Breast epithelium (tissue), 4 donors: ENCODE results near the gene PIK3R6. TPM values are rescaled to one million over a fixed set of nuclear protein-coding genes. Genes with fewer than 3 reads are reported as not detected.
"Not testable (repeated sequence)": the region's sequence is repeated elsewhere in the genome, so short reads cannot be mapped to it uniquely, and the experiment has no call there.

Experiments used
- DNase-seq, 2 donors: peaks; one replicate each; pipeline ENCODE4 v3.0.0-alpha.2; 2019; ENCODE audit warnings: low spot score in 2 of 2
- H3K27ac ChIP-seq, 2 donors: fragments of 200-600 bp; sonication (generic) in 1 of 2; one replicate each; pipeline ENCODE4 v1.5.1; 2016 to 2019; ENCODE audit warnings: mild to moderate bottlenecking in 1 of 2
- H3K27me3 ChIP-seq, 2 donors: fragments of 200-600 bp; sonication (generic) in 1 of 2; one replicate each; pipeline versions ENCODE4 v1.5.1 to v1.6.0; 2017 to 2019; ENCODE audit warnings: control low read depth in 1 of 2, mild to moderate bottlenecking in 1 of 2
- H3K36me3 ChIP-seq: fragments of 200-600 bp; one replicate; pipeline ENCODE4 v1.5.1; 2019
- H3K4me1 ChIP-seq, 2 donors: fragments of 200-600 bp; sonication (generic); one replicate each; pipeline ENCODE4 v1.5.1; 2016 to 2019; ENCODE audit warnings: control low read depth in 1 of 2
- H3K4me3 ChIP-seq, 3 donors: fragments of 200-600 bp; sonication (generic); 1 replicate in 2 of 3; 2 replicates in 1 of 3; pipeline ENCODE4 v1.5.1; 2016 to 2019; ENCODE audit warnings: mild to moderate bottlenecking in 3 of 3, moderate library complexity in 2 of 3
- H3K9me3 ChIP-seq, 2 donors: fragments of 200-600 bp; sonication (generic) in 1 of 2; one replicate each; pipeline ENCODE4 v1.5.1; 2016 to 2019; ENCODE audit warnings: control low read depth in 1 of 2
- POLR2A ChIP-seq: fragments of 450-650 bp; IDR thresholded peaks from one replicate; pipeline ENCODE4 v1.6.1; 2016; ENCODE audit warnings: antibody characterized with exemption, mild to moderate bottlenecking, moderate library complexity
- POLR2AphosphoS5 ChIP-seq, 3 donors: sonication (generic); formaldehyde crosslinking; IDR thresholded peaks; one replicate each; pipeline ENCODE4 v1.6.1; 2017; ENCODE audit warnings: antibody characterized with exemption in 3 of 3
- intact Hi-C: fragments of 100-400 bp; cut with DNase I; formaldehyde crosslinking; loops from one replicate; pipeline ENCODE4 v1.15.1; 2023; ENCODE audit warnings: low total_unique reads
- total RNA-seq, 3 donors: library from RNA; depleted of rRNA; stranded (reverse); fragments of >200 nt; gene quantifications; one replicate each; pipeline ENCODE4 v1.1.0, GENCODE V29; 2016
- TF ChIP-seq, protein P1 (sequence below), 3 donors: fragments of 450-650 bp; IDR thresholded peaks; one replicate each; pipeline ENCODE4 v1.5.1; 2016 to 2017; ENCODE audit warnings: antibody characterized with exemption in 3 of 3, mild to moderate bottlenecking in 3 of 3, moderate library complexity in 3 of 3

PIK3R6 gene
- total RNA-seq, 3 donors from 2014 or later, result under 0.01 to 2.9 (median 2.5) TPM

DNA sequence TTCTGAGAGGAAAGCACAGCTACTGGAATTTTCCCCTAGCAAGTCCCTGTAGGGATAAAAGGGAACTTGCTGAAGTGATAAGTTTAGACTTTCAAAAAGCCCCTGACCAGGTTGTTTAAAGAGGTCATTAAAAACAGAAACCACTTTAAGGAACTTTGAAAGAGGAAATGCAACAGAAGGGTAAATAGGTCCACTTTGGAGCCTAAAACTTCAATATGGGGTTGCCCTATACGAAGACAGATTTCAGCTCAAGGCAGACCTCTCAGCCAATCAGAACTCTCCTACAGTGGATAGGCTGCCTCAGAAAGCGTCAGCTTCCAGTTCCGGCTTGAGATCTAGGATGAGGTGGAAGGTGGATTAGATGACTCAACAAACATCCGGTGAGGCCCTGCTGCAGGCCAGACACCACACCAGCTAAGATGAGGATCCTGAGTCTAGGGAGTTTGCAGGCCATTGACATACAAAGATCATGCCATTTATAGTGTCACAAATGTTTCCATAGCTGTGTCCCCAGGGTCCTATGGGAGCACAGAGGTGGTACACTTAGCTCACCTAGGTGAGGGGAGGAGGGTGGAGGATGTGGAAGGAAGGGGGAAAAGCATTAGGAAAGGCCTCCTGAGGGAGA, 60.4 kb downstream of the PIK3R6 start:
- Histone ChIP-seq H3K27ac (no peak overlapping the region), H3K36me3 (no peaks in the 10 kb centered on the region), H3K4me3 (no peak overlapping the region), H3K4me1 (no peaks in the 10 kb centered on the region), H3K9me3 (peaks cover 0 to 5% of the 10 kb centered on the region in 2 donors), H3K27me3 (no peaks in the 10 kb centered on the region)
- no peak for DNase-seq
- intact Hi-C loops, result no loop called here
- TF ChIP-seq, protein P1, sequence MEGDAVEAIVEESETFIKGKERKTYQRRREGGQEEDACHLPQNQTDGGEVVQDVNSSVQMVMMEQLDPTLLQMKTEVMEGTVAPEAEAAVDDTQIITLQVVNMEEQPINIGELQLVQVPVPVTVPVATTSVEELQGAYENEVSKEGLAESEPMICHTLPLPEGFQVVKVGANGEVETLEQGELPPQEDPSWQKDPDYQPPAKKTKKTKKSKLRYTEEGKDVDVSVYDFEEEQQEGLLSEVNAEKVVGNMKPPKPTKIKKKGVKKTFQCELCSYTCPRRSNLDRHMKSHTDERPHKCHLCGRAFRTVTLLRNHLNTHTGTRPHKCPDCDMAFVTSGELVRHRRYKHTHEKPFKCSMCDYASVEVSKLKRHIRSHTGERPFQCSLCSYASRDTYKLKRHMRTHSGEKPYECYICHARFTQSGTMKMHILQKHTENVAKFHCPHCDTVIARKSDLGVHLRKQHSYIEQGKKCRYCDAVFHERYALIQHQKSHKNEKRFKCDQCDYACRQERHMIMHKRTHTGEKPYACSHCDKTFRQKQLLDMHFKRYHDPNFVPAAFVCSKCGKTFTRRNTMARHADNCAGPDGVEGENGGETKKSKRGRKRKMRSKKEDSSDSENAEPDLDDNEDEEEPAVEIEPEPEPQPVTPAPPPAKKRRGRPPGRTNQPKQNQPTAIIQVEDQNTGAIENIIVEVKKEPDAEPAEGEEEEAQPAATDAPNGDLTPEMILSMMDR (IDR thresholded peaks at IDR 0.05), result no peak
- TF ChIP-seq POLR2A (no peak), POLR2AphosphoS5 (IDR thresholded peaks at IDR 0.05) (no peak)

DNA sequence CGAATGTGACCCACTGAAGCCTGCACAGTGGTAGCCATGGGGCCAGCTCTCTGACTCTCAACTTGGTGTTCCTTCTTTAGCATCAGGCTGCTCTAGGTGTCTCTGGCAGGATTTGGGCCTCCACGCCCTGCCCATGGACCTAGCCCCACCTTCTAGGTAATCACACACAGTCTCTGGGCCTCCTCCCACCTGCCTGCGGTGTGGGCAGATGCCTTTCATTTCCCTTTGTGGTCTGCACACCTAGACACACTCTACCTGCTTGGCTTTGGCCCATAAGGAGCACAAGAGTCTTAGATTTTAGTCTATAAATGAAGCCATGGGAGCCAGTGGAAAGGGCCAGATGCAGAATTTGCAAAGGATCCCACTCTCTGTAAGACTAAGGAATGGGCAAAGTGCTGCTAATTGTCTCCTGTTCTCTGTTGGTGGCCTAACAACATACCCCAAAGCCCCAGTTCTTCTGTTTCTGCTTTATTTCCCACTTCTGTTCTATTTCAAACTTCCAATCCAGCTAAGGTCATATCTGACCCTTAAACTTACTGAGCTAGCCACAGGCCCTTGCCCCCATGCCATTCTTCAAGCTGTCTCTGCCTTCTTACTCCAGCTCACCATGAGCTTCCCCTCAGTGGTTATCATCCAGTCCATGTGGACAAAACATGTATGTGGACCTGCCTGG, 61.1 kb downstream of the PIK3R6 start:
- peaks cover 0 to 5% of the 10 kb centered on the region in 2 donors for H3K9me3 ChIP-seq
- no peaks in the 10 kb centered on the region for H3K36me3 ChIP-seq
- TF ChIP-seq, protein P1 (IDR thresholded peaks at IDR 0.05), result no peak
- TF ChIP-seq POLR2AphosphoS5 (IDR thresholded peaks at IDR 0.05), result no peak
- TF ChIP-seq POLR2A, result no peak
- H3K27me3 ChIP-seq, result no peaks in the 10 kb centered on the region
- intact Hi-C loops, result no loop called here
- no peak overlapping the region for H3K4me3 ChIP-seq
- DNase-seq, result no peak
- H3K4me1 ChIP-seq, result no peaks in the 10 kb centered on the region
- H3K27ac ChIP-seq, result no peak overlapping the region

DNA sequence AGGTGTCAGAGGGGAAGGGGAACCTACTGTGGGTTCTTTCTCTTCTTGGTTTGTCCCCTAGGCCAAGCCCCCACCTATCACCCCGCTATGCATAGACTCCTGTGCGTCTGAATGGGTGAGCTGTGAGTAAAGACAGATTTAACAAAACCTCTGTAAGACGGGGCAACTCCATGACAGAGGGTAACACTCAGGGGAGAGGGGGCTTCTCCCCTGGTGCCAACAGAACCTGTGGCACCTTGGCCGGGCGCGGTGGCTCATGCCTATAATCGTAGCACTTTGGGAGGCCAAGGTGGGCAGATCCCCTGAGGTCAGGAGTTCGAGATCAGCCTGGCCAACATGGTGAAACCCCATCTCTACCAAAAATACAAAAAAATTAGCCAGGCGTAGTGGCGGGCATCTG, 62.1 kb downstream of the PIK3R6 start:
- H3K4me3 ChIP-seq, H3K27me3 ChIP-seq, intact Hi-C loops, H3K9me3 ChIP-seq, H3K27ac ChIP-seq, H3K4me1 ChIP-seq, DNase-seq, H3K36me3 ChIP-seq: not testable (repeated sequence)

DNA sequence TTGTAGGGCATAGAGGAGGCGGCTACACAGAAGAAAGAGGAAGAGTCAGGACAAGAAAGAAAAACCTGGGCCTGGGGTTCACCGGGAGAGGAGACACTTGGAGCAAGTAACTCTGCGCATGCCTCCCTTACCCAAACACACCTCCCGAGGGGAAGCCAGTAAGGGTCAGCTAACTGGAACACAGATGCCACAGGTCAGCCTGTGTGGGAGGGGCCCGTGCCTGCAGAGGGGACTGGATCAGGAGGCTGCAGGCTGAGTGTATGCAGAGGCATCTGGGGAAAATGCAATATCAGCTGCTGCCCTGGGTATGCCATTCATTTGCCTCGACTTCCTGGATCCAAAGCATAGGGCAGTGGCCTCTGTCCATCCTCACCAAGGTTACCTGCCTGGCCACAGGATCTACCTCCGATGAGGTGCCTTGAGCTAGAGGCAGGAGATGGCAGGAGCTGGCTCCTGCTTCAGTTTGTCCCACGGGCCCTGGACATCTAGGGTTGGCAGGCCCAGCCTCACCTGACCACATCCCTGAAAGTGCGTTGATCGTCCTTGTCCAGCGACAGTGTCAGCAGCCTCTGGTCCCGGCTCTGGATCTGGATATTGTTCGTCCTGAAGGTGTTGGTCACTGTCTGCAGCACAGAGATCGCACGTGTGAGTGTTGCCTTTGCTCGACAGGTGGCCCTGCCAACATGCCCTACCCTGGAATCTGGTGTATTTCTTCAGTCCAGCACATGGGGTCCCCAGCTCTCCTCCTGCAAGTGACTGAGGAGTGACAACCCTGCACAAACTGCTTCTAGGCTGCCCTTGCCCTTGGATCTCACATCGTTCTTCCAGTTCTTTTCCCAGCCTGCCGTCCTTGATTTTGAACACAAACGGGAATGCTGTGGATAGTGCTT, 63.7 kb downstream of the PIK3R6 start:
- Histone ChIP-seq H3K4me3 (no peak overlapping the region), H3K36me3 (no peaks in the 10 kb centered on the region), H3K27ac (no peak overlapping the region), H3K4me1 (peaks cover 0 to 5% of the 10 kb centered on the region in 2 donors), H3K27me3 (no peaks in the 10 kb centered on the region), H3K9me3 (no peaks in the 10 kb centered on the region)
- no peak for DNase-seq
- TF ChIP-seq POLR2AphosphoS5 (IDR thresholded peaks at IDR 0.05), result no peak
- no peak for TF ChIP-seq POLR2A
- TF ChIP-seq, protein P1 (IDR thresholded peaks at IDR 0.05), result no peak
- intact Hi-C loops, result no loop called here

DNA sequence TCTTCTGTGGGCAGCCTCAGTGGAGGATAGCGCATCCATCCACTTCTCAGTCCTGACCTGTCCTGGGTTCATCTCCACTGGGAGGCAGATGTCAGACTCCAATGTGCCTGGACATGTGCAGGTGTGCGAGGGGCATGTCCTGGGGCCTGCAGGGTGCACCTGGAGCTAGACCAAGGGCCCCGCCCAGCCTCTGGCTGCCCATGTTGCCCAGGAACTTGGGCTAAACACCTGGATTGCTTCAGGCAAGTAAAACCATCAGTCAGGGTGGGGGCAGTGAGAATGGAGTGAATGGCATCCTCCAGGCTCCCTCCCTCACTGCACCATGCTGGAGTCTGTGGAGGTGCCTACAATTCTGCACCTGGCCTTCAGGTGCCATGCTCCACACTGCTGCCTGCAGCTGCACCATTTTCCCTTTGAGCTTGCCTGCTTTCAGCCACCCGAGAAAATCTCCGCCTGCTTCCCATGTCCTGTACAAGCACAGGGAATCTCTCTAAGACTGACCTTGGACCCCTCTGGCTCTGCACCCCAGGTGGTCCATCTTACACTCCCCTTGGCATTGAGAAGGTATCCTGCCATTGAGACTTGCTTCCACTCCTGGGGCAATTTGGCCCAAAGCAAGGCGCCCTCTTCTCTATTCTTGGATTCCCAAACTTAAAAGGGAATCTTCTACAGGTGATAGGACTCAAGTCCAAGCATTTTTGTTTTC, 66.2 kb downstream of the PIK3R6 start:
- DNase-seq, result no peak
- Histone ChIP-seq H3K4me3 (no peak overlapping the region), H3K27ac (no peak overlapping the region), H3K4me1 (peaks cover 0 to 5% of the 10 kb centered on the region in 2 donors), H3K27me3 (no peaks in the 10 kb centered on the region), H3K36me3 (no peaks in the 10 kb centered on the region), H3K9me3 (no peaks in the 10 kb centered on the region)
- TF ChIP-seq POLR2AphosphoS5 (IDR thresholded peaks at IDR 0.05) (no peak), POLR2A (no peak)
- TF ChIP-seq, protein P1 (IDR thresholded peaks at IDR 0.05), result no peak
- intact Hi-C loops, result no loop called here
